IPS-18a (cell line): ENCODE data around the gene DMBX1.

Experiments used
- H3K27ac ChIP-seq: one replicate; pipeline ENCODE4 v1.5.1; 2013; ENCODE audit warnings: low read length
- H3K27me3 ChIP-seq: one replicate; pipeline ENCODE4 v1.6.1; 2013; ENCODE audit warnings: mild to moderate bottlenecking, low read length; ENCODE audit not compliant: control insufficient read depth, insufficient read depth
- H3K36me3 ChIP-seq: one replicate; pipeline ENCODE4 v1.6.1; 2013; ENCODE audit warnings: low read depth, low read length; ENCODE audit not compliant: control insufficient read depth
- H3K4me1 ChIP-seq: one replicate; pipeline ENCODE4 v1.6.1; 2013; ENCODE audit warnings: low read depth, low read length; ENCODE audit not compliant: control insufficient read depth
- H3K4me3 ChIP-seq: one replicate; pipeline ENCODE4 v1.5.1; 2013; ENCODE audit warnings: low read length
- H3K9ac ChIP-seq: one replicate; pipeline ENCODE4 v1.6.1; 2013; ENCODE audit warnings: mild to moderate bottlenecking, low read length, moderate library complexity
- H3K9me3 ChIP-seq: one replicate; pipeline ENCODE4 v1.6.1; 2013; ENCODE audit warnings: low read depth, low read length; ENCODE audit not compliant: control insufficient read depth

Gene DMBX1

GRCh38 chr1:46523496-46524353 is 34.1 kb downstream of the DMBX1 start:
- Histone ChIP-seq H3K27me3 (peaks cover 67% of the 10 kb centered on the region), H3K4me1 (peaks cover 47% of the 10 kb centered on the region), H3K36me3 (no peaks in the 10 kb centered on the region), H3K9ac (no peak overlapping the region), H3K4me3 (no peak overlapping the region), H3K27ac (no peak overlapping the region), H3K9me3 (no peaks in the 10 kb centered on the region)

GRCh38 chr1:46524843-46525242 is 35.2 kb downstream of the DMBX1 start:
- Histone ChIP-seq H3K4me3 (no peak overlapping the region), H3K4me1 (peaks cover 45% of the 10 kb centered on the region), H3K27me3 (peaks cover 78% of the 10 kb centered on the region), H3K27ac (no peak overlapping the region), H3K9me3 (no peaks in the 10 kb centered on the region), H3K36me3 (no peaks in the 10 kb centered on the region), H3K9ac (no peak overlapping the region)

DNA sequence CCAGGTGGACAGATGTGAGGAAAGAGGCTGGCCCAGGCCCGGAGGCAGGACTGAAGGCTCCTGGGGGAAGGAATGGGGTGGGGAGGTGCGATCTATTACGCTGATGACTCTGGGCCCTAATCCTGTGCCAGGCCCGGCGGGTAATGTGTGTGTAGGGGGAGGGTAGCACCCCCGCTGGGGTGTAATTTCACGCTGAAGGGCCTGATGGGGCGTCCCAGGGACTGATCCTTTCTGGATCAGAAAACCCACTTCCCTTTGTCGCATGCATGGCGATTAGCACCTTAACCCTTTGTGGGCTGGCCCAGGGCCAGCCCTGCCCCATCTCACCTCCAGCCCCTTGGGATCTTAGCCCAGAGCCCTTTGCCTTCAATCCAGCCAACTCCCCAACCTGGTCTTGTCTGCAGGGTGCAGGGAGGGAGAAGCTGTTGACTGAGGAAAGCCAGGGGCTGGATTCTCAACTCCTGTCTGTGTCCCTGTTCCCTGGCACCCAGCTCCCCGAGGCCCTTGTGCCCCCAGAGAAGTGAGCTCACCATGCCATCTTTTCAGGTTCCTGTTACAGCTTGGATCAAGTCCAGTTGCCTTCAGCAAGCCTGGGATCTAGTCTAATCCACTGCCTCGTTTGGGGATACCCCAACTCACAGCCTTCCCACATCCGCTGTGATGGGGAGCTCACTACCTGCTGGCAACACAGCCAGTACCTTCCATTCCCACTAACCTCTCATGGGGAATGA is 35.8 kb downstream of the DMBX1 start:
- Histone ChIP-seq H3K27me3 (peaks cover 84% of the 10 kb centered on the region), H3K36me3 (no peaks in the 10 kb centered on the region), H3K9ac (no peak overlapping the region), H3K27ac (no peak overlapping the region), H3K4me3 (no peak overlapping the region), H3K9me3 (no peaks in the 10 kb centered on the region), H3K4me1 (peaks cover 40% of the 10 kb centered on the region)

- no peak overlapping the region for H3K9ac ChIP-seq
- no peaks in the 10 kb centered on the region for H3K9me3 ChIP-seq
- H3K4me1 ChIP-seq: peaks cover 38% of the 10 kb centered on the region
- H3K27me3 ChIP-seq: peaks cover 91% of the 10 kb centered on the region
- H3K4me3 ChIP-seq: no peak overlapping the region
- H3K27ac ChIP-seq: no peak overlapping the region
- H3K36me3 ChIP-seq: no peaks in the 10 kb centered on the region
Measured at GRCh38 chr1:46526013-46526690, 36.5 kb downstream of the DMBX1 start.

- Histone ChIP-seq H3K9me3 (no peaks in the 10 kb centered on the region), H3K27ac (no peak overlapping the region), H3K9ac (no peak overlapping the region), H3K4me1 (peaks cover 38% of the 10 kb centered on the region), H3K4me3 (no peak overlapping the region), H3K36me3 (no peaks in the 10 kb centered on the region), H3K27me3 (peaks cover 97% of the 10 kb centered on the region)
Measured at GRCh38 chr1:46526691-46527291, 37.2 kb downstream of the DMBX1 start.

DNA sequence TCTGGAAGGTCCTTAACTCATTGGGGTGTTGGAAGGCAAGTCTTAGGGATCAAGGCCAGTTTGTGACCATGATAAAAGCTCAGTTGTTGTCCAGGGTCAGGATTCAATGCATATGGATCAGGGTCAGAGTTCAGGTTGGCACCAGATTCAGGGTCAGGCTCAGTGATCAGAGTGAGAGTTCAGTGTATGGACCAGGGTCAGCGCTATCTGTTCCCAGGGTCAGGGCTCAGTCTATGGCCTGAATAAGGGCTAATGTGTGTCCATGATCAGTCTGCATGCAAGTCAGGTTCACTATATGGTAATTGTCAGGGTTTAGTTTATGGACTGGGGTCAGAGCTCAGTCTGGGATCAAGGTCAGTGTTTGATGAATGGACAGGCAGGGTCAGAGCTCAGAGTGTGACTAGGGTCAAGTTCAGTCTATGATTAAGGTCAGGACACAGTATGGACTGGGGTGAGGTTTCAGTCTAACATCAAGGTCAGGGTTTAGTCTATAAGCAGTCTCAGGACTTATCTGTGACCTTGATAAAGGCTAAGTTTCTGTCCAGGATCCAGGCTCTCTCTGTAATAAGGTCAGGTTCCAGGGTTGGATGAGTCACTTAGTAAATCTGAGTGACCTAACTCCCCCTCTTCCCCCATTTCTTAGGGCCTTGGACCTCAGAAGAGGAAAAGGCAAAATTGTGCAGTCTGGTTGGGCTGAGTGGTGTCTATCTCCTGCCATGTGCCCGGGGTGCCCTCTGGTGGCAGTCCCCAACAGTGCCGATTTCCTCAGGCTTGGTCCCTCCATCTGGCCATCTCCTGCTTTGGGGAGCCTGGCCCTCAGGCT is 38.0 kb downstream of the DMBX1 start:
- Histone ChIP-seq H3K27ac (no peak overlapping the region), H3K4me1 (peaks cover 31% of the 10 kb centered on the region), H3K27me3 (peaks cover 99% of the 10 kb centered on the region)

GRCh38 chr1:46528297-46528955 is 38.8 kb downstream of the DMBX1 start:
- Histone ChIP-seq H3K4me3 (no peak overlapping the region), H3K27me3 (peaks cover 97% of the 10 kb centered on the region), H3K4me1 (peaks cover 26% of the 10 kb centered on the region), H3K36me3 (no peaks in the 10 kb centered on the region), H3K9me3 (no peaks in the 10 kb centered on the region), H3K9ac (no peak overlapping the region), H3K27ac (no peak overlapping the region)

More for the DNA sequence above, 38.0 kb downstream of the DMBX1 start:
- no peak overlapping the region for H3K4me3 ChIP-seq
- H3K36me3 ChIP-seq: no peaks in the 10 kb centered on the region
- no peaks in the 10 kb centered on the region for H3K9me3 ChIP-seq
- no peak overlapping the region for H3K9ac ChIP-seq

- Histone ChIP-seq H3K27ac (no peak overlapping the region), H3K4me3 (no peak overlapping the region), H3K9ac (no peak overlapping the region), H3K36me3 (no peaks in the 10 kb centered on the region), H3K27me3 (peaks cover 97% of the 10 kb centered on the region), H3K4me1 (peaks cover 26% of the 10 kb centered on the region), H3K9me3 (no peaks in the 10 kb centered on the region)
Measured at GRCh38 chr1:46529031-46529630, 39.5 kb downstream of the DMBX1 start.

- Histone ChIP-seq H3K9me3 (no peaks in the 10 kb centered on the region), H3K27ac (no peak overlapping the region), H3K4me1 (peaks cover 21% of the 10 kb centered on the region), H3K36me3 (no peaks in the 10 kb centered on the region), H3K9ac (no peak overlapping the region), H3K27me3 (peaks cover 97% of the 10 kb centered on the region), H3K4me3 (no peak overlapping the region)
Measured at GRCh38 chr1:46530311-46530710, 40.7 kb downstream of the DMBX1 start.

- H3K9me3 ChIP-seq: no peaks in the 10 kb centered on the region
- H3K9ac ChIP-seq: no peak overlapping the region
- H3K27me3 ChIP-seq: peaks cover 96% of the 10 kb centered on the region
- H3K4me1 ChIP-seq: peaks cover 16% of the 10 kb centered on the region
- H3K36me3 ChIP-seq: no peaks in the 10 kb centered on the region
- no peak overlapping the region for H3K4me3 ChIP-seq
- H3K27ac ChIP-seq: no peak overlapping the region
Measured at GRCh38 chr1:46530791-46531409, 41.3 kb downstream of the DMBX1 start.
